ENCODE measurements around the gene EHBP1L1. TPM values are rescaled to one million over a fixed set of nuclear protein-coding genes. Genes with fewer than 3 reads are reported as not detected.

Gene EHBP1L1
- total RNA-seq, 2 experiments from 2014 or later: 59.7 to 71.6 TPM

- POLR2A ChIA-PET: no interaction called here
Measured at GRCh38 chr11:65606876-65607613, 31.2 kb downstream of the EHBP1L1 start.

GRCh38 chr11:65607614-65608426 lies 32.0 kb downstream of the EHBP1L1 start:
- no peaks in the 10 kb centered on the region for H3K9me3 ChIP-seq (ENCODE audit: low read length)
- DNase-seq (ENCODE audit: low spot score): no peak
- H3K27ac ChIP-seq (ENCODE audit: low read depth, low read length, poor library complexity, severe bottlenecking): no peak overlapping the region
- BruUV-seq (replicated peaks): no TSS peak
- no peaks in the 10 kb centered on the region for H3K9me2 ChIP-seq (ENCODE audit: insufficient read depth, low read length)
- peaks cover 36% of the 10 kb centered on the region for H3K4me1 ChIP-seq (ENCODE audit: insufficient read depth, low read length, poor library complexity, severe bottlenecking)
- H2AFZ ChIP-seq (ENCODE audit: low read length): no peak overlapping the region
- H4K20me1 ChIP-seq (ENCODE audit: insufficient read depth, low read length): no peaks in the 10 kb centered on the region
- intact Hi-C loops (cut with micrococcal nuclease; ENCODE audit: unreplicated experiment): no loop called here
- TF ChIP-seq EZH2phosphoT487 (IDR thresholded peaks at IDR 0.05; ENCODE audit: borderline replicate concordance, low read depth, low read length) (no peak), CTCF (conservative IDR thresholded peaks at IDR 0.05; ENCODE audit: low read length) (no peak)
- CTCF ChIA-PET (ENCODE audit: unreplicated experiment): no interaction called here
- H3K4me2 ChIP-seq (ENCODE audit: low read length): no peak overlapping the region
- no peak overlapping the region for H3K4me3 ChIP-seq (ENCODE audit: low read depth, low read length, poor library complexity, severe bottlenecking)
- peaks cover 47% of the 10 kb centered on the region for H3K36me3 ChIP-seq (ENCODE audit: insufficient read depth, low read length)
- H3K79me2 ChIP-seq (ENCODE audit: insufficient read depth, low read depth, low read length): peaks cover 7% of the 10 kb centered on the region; the same call in 1 of the 2 replicates
- POLR2A ChIA-PET: no interaction called here

More at GRCh38 chr11:65606876-65607613, 31.2 kb downstream of the EHBP1L1 start:
- peak; percentile 21 for DNase-seq (ENCODE audit: low spot score)
- BruUV-seq (replicated peaks): no TSS peak
- Histone ChIP-seq H2AFZ (ENCODE audit: low read length) (no peak overlapping the region), H3K4me1 (ENCODE audit: insufficient read depth, low read length, poor library complexity, severe bottlenecking) (peaks cover 32% of the 10 kb centered on the region), H4K20me1 (ENCODE audit: insufficient read depth, low read length) (no peaks in the 10 kb centered on the region), H3K36me3 (ENCODE audit: insufficient read depth, low read length) (peaks cover 55% of the 10 kb centered on the region), H3K4me3 (ENCODE audit: low read depth, low read length, poor library complexity, severe bottlenecking) (no peak overlapping the region), H3K9me3 (ENCODE audit: low read length) (no peaks in the 10 kb centered on the region), H3K4me2 (ENCODE audit: low read length) (no peak overlapping the region), H3K9me2 (ENCODE audit: insufficient read depth, low read length) (no peaks in the 10 kb centered on the region), H3K79me2 (ENCODE audit: insufficient read depth, low read depth, low read length) (no peaks in the 10 kb centered on the region), H3K27ac (ENCODE audit: low read depth, low read length, poor library complexity, severe bottlenecking) (no peak overlapping the region)
- intact Hi-C loops (cut with micrococcal nuclease; ENCODE audit: unreplicated experiment): no loop called here
- CTCF ChIA-PET (ENCODE audit: unreplicated experiment): no interaction called here
- no peak for TF ChIP-seq EZH2phosphoT487 (IDR thresholded peaks at IDR 0.05; ENCODE audit: borderline replicate concordance, low read depth, low read length)

- H4K20me1 ChIP-seq (ENCODE audit: insufficient read depth, low read length): no peaks in the 10 kb centered on the region
- intact Hi-C loops (cut with micrococcal nuclease; ENCODE audit: unreplicated experiment): no loop called here
- no peaks in the 10 kb centered on the region for H3K9me3 ChIP-seq (ENCODE audit: low read length)
- H3K27ac ChIP-seq (ENCODE audit: low read depth, low read length, poor library complexity, severe bottlenecking): no peak overlapping the region
- H2AFZ ChIP-seq (ENCODE audit: low read length): no peak overlapping the region
- peaks cover 33% of the 10 kb centered on the region for H3K36me3 ChIP-seq (ENCODE audit: insufficient read depth, low read length)
- no peak overlapping the region for H3K4me2 ChIP-seq (ENCODE audit: low read length)
- no peak overlapping the region for H3K4me3 ChIP-seq (ENCODE audit: low read depth, low read length, poor library complexity, severe bottlenecking)
- no peak for DNase-seq (ENCODE audit: low spot score)
- ChIA-PET CTCF (ENCODE audit: unreplicated experiment) (no interaction called here), POLR2A (no interaction called here)
- peaks cover 32% of the 10 kb centered on the region for H3K4me1 ChIP-seq (ENCODE audit: insufficient read depth, low read length, poor library complexity, severe bottlenecking)
- no TSS peak for BruUV-seq (replicated peaks)
- H3K79me2 ChIP-seq (ENCODE audit: insufficient read depth, low read depth, low read length): peaks cover 19% of the 10 kb centered on the region; the same call in 1 of the 2 replicates
- no peaks in the 10 kb centered on the region for H3K9me2 ChIP-seq (ENCODE audit: insufficient read depth, low read length)
- TF ChIP-seq EZH2phosphoT487 (IDR thresholded peaks at IDR 0.05; ENCODE audit: borderline replicate concordance, low read depth, low read length) (no peak), CTCF (conservative IDR thresholded peaks at IDR 0.05; ENCODE audit: low read length) (no peak)
Measured at GRCh38 chr11:65609229-65609628, 33.4 kb downstream of the EHBP1L1 start.

All from OCI-LY7 (cell line).